Raji (cell line): ENCODE results near the gene MEST.

ENCODE experiments used
- POLR2A ChIP-seq: IDR thresholded peaks from 2 replicates; pipeline ENCODE4 v1.6.1; 2011; ENCODE audit warnings: low read depth, low read length, control low read depth; ENCODE audit not compliant: insufficient read depth

The MEST gene, protein sequence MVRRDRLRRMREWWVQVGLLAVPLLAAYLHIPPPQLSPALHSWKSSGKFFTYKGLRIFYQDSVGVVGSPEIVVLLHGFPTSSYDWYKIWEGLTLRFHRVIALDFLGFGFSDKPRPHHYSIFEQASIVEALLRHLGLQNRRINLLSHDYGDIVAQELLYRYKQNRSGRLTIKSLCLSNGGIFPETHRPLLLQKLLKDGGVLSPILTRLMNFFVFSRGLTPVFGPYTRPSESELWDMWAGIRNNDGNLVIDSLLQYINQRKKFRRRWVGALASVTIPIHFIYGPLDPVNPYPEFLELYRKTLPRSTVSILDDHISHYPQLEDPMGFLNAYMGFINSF

DNA sequence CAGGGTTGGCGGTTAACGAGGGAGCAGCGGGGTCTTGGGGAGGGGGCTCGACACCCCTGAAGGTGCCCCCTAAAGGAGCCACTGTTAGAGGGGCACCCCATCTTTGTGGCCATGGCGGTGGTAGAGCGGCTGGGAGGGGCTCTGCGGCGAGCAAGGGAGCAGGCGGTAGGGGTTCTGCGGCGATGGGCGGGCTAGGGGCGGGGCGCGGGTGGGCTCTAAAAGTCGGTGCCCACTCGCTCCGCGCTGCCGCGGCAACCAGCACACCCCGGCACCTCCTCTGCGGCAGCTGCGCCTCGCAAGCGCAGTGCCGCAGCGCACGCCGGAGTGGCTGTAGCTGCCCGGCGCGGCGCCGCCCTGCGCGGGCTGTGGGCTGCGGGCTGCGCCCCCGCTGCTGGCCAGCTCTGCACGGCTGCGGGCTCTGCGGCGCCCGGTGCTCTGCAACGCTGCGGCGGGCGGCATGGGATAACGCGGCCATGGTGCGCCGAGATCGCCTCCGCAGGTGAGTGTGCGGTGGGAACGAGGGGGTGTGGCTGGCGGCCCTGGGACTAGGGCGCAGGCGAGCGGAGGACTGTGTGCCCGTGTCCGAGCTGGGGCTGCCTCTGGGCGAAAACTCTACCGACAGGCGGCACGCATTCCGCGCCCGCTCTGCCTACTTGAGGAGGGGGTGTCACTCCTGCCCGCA is at the start of gene MEST:
TSS of gene MEST (plus strand) at position 245 of the 682 bp plus-strand sequence. CDS start at position 474, 229 bp downstream.
- TF ChIP-seq POLR2A: no peak

DNA sequence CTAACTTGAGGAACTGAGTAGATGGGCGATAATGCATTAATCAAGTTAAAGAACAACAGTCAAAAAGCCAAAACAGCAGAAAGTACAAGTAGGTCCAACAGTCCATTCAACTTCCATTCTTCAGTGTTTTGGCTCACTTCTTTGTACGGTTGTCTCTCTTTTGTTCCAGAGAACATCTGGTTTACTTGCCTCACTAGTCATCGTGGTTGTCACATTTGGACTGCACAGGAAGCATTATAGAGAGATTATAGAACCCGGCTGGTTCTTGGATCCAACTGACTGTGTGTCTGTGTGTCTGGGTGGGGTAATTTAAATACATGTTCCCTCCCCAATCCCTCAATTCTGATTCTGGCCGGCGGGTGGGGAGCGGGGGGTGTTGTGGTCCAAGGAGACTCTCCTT is 49.3 kb upstream of the MEST start:
- TF ChIP-seq POLR2A: no peak

GRCh38 chr7:130444234-130444633 is 47.7 kb upstream of the MEST start:
- TF ChIP-seq POLR2A: no peak

DNA sequence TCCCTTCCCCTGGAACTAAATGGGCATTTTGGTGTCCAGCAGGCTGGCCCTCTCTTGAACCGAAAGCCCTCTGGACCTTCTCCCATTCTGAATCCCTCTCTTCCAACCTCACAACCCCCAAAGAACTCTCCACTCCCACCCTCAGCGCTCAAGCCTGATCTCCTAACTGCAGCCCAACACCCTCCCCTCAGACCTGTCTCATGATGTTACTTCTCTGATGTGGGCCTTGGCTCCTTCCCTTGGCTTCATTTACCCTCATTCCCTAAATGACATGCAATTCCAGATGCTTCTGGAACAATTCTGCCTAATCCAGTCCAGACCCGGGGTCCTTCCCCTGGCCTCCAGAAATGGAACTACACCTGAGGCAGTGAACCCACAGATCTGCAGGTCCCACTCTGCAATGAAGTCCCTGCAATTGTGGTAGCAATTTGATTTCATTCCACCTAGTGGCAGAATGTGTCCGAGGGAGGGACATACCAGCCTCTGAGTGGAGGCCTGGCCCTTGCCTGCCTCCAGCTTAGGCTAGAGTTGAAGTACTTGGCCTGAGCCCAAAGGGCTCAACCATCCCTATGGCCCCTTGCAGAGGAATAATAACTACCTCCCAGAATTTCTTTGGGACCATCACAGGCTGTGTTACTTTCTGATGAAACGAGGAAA is 47.0 kb upstream of the MEST start:
- no peak for TF ChIP-seq POLR2A

DNA sequence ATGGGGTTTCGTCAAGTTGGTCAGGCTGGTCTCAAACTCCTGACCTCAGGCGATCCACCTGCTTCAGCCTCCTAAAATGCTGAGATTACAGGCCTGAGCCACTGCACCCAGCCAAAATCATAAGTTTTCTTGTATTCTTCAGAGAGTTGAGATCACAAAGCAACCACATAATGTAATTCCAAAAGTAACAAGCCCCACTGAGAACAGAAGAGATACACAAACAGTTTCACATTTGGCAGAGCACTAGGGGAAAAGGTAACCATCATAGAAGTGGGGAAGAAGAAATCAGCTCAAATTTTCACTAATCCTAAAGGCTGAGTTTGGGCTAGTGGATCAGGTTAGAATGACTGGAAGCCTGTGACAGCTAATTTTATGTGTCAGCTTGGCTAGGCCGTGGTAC is 45.6 kb upstream of the MEST start:
- TF ChIP-seq POLR2A: no peak

GRCh38 chr7:130452951-130453350 is 38.9 kb upstream of the MEST start:
- no peak for TF ChIP-seq POLR2A

- TF ChIP-seq POLR2A: no peak
Observed at GRCh38 chr7:130454959-130455358, 36.9 kb upstream of the MEST start.

DNA sequence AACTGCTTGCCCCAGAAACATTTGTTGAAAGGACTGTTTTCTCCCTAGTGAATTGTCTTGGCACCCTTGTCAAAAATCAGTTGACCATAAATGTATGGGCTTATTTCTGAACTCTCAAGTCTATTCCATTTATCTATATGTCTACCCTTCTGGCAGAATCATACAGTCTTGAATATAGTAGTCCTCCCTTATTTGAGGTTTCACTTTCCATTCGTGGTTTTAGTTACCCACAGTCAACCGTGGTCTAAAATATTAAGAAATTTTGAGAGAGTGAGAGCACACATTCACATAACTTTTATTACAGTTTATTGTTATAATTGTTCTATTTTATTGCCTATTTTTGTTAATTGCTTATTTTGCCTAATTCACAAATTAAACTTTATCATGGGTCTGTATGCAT is 33.6 kb upstream of the MEST start:
- no peak for TF ChIP-seq POLR2A

- no peak for TF ChIP-seq POLR2A
Observed at GRCh38 chr7:130461272-130461671, 30.6 kb upstream of the MEST start.

DNA sequence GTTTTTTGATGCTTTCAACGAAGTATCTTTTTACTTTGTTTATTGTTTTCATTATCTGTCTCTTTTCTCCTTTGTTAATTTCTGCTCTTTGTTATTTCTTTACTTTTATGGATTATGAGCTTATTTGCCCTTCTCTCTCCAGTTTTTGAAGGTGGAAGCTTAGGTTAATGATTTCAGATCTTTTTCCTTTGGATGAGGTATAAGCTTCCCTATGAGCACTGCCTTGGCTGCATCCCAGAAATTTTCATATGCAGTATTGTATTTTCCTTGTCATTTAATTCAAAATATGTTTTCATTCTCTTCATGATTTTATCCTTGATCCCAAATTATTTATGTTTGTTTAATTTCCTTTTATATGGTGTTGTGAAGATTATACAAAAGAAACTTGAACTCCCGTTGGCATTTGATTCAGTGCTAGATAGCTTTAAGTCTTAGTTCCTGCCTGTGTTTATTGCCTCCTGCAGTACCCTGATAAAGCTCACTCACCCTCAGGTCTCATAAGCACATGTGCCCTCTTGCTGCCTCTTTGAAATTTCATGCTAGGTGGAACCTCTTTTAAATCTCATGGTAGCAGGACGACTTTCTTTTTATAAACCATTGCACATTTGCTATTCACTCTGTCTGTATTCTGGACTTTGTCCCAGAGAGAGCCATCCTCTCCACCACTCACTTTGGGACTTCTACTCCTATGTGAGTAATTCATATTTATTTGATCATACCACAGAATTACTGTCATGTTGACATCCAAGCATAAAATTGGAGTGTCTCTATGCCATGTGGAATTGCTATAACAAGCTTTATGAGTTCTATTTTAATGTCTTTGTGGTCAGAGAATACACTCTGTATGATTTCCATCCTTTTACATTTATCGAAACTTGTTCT is 28.1 kb upstream of the MEST start:
- no peak for TF ChIP-seq POLR2A

GRCh38 chr7:130468612-130469011 is 23.3 kb upstream of the MEST start:
- no peak for TF ChIP-seq POLR2A

- no peak for TF ChIP-seq POLR2A
Observed at GRCh38 chr7:130471974-130472373, 19.9 kb upstream of the MEST start.

DNA sequence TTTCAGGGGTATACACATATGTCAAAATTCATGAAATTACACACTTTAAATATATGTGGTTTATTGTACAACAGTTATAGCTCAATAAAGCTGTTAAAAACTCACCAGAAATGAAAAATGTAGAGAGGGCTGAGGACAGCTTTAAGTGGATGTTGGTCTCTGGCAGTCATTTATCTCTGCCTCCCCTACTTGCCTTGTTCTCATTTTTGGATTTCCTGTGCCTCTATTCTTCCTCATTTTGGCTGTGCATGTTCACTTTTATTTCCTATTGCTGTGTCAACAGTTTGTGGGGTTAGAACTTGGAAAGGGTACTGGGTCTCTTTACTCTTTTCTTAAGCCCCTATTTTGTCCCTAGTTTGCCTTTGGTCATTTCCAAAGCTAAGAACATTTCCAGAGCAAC is 18.6 kb upstream of the MEST start:
- no peak for TF ChIP-seq POLR2A

GRCh38 chr7:130473876-130474275 is 18.0 kb upstream of the MEST start:
- no peak for TF ChIP-seq POLR2A

DNA sequence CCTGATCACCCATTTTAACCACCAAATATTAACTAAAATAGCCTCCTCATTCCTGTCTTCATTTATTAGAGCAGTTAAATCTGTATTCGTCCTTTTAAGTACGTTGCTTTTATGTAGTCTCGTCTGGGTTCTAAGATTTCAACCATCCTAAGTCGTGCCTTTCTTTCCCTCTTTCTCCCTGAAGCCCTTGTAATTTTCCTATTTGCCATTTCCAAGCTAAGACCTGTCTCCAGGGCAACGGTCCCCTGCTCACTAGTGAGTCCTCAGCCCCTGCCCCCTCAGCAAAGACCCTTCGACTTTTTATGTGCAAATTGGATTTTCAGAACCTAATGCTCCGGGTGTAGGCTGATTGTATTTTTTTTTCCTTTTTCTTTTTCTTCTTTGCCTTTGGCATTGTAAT is 16.1 kb upstream of the MEST start:
- TF ChIP-seq POLR2A: no peak
